Testis (tissue), 2 donors: ENCODE measurements around the gene TMED8.

Experiments
- CTCF ChIP-seq, 3 experiments: fragments of 450-650 bp in 2 of 3; fragments of 200-600 bp in 1 of 3; sonication (generic) in 1 of 3; IDR thresholded peaks; one replicate each; pipeline ENCODE4 v1.5.1; 2016 to 2019; ENCODE audit warnings: antibody characterized with exemption in 3 of 3, mild to moderate bottlenecking in 2 of 3, moderate library complexity in 1 of 3
- POLR2A ChIP-seq: fragments of 450-650 bp; IDR thresholded peaks from one replicate; pipeline ENCODE4 v1.6.1; 2017; ENCODE audit warnings: antibody characterized with exemption, mild to moderate bottlenecking, moderate library complexity

DNA sequence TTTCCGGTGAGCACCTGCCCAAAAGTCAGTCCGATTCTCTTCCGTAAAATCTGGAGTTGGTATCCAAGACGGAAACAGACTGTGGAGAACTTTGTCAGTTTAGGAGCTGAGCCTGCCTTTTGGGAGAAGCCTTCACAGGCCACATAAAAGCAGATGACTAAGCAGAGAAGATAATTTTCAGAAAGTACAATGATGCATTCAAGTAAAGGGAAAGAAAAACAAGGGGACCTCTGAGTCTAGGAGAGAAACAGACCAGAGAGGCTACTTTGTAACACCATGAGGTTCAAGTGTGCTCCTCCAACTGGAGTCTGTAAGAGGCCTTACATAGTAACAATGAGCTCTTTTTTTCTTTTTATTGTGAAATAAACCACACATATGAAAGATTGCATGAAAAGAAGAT lies 21.1 kb downstream of the TMED8 start:
- TF ChIP-seq CTCF (IDR thresholded peaks at IDR 0.05) (no peak), POLR2A (no peak)
